GM19438 (cell line): Measurements from ENCODE around the gene CACHD1.

Experiments used
- ATAC-seq: cut with Tn5 transposase; IDR thresholded peaks from one replicate; pipeline ENCODE4 v1.9.1; 2021; ENCODE audit warnings: low read depth; ENCODE audit not compliant: unreplicated experiment

CACHD1 gene

GRCh38 chr1:64472805-64473204 is 2.9 kb downstream of the CACHD1 start:
- no peak for ATAC-seq

GRCh38 chr1:64473367-64473766 is 3.4 kb downstream of the CACHD1 start:
- ATAC-seq: no peak

DNA sequence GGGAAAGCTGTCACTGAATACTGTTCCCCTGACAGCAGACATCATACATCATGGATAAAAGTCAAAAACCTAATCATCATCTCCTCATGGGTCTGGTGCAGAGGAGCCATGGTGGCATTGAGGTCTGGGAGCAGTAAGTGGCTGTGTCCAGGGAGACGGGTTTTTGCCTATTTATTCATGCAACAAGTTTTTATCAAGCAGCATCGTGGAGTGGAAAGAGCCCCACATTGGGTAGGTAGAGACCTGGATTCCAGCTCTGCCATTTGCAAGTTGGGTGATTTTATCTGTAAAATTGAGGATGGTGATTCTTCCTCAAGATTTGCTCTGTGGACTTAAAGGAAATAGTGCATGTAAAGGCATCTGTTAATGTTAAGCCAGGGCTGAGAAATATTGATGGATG is 4.2 kb downstream of the CACHD1 start:
- ATAC-seq: no peak

- no peak for ATAC-seq
These were observed 4.9 kb downstream of the CACHD1 start for GRCh38 chr1:64474665-64475439.

DNA sequence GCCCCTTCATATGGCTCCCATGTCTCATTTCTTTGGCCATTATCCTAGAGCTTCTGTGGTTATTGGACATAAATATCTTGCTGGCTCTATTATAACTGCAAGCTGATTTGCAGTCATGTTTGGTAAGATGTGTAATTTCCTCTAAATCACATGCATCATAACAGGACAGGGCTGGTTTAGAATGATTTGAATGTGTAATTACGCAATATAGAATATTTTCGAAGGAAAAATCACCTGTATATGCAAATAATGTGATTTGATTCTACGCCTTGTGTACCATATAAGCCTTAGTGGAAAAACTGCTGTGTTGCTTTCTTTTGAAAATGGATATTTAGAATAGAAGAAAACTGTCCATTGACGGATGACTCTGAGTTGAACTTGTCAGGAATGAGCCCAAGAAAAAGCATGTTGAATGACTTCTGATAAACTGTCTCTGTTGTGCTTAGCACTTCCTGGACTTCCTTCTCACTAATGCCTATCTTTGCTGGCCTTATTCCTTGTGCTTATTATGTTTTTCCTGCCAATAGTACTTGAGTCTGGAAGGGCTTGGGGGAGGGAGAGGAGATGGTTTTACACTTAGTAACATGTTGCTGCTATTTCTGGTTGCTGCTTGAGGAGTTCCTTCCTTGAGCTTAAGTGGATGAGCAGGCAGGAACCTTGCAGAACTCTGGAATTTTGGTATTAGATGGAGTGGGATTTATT is 6.5 kb downstream of the CACHD1 start:
- no peak for ATAC-seq

- no peak for ATAC-seq
These were observed 8.9 kb downstream of the CACHD1 start for GRCh38 chr1:64478594-64479470.

DNA sequence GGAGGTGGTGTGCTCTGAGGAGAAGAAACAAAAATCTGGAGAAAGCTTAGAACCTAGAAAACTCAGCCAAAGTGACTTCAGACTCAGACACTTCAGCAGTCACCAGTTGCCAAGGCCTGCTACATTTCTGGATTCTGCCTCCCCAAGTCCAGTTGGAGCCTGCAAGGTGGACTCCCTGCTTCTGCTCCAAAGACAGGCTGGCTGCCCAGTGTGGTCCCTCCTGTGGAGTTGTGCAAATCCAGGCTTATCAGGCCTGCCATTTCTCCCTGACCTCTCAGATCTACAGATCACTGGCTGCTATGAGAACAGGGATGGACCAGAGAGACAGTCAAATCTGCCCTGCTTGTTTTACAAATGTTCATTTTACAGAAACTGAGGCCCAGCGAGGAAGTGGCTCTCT is 9.9 kb downstream of the CACHD1 start:
- no peak for ATAC-seq

DNA sequence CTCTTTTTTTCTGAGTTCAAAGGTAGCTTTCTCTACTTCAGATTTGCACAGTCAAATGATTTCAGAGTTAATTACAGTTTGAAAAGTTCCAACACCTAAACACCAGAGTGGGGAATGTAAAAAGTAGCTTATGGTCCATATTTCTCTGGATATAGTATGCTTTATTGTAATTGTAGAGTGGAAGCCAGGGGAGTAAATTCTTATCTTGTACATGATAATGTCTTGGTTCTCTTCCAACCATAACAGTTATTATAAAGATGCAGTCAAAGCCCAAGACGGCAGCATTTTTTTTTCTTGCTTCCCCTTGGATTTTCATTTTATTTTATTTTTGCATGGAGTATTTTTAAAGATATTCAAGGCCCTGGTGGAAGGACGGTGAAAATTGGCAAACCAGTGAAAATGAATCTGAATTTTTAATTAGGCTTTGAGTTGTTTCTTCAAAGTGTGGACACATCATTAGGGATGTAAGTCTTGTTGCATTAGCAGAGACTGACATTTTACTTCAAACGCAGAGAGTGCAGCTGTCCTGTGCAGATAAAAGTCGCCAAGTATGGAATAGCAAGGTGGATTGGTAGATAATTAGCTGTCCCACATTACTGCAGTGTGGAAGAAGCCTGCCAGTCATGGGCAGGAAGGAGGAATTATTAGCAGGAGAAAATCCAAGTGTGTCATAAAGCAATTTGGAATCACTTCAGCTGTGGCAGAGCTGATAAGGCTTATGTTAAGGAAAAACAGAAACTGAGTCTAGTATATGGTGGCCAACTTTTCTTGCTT is 11.3 kb downstream of the CACHD1 start:
- ATAC-seq: no peak

- no peak for ATAC-seq
These were observed 12.2 kb downstream of the CACHD1 start for GRCh38 chr1:64482128-64482527.

GRCh38 chr1:64482720-64483119 is 12.8 kb downstream of the CACHD1 start:
- no peak for ATAC-seq

DNA sequence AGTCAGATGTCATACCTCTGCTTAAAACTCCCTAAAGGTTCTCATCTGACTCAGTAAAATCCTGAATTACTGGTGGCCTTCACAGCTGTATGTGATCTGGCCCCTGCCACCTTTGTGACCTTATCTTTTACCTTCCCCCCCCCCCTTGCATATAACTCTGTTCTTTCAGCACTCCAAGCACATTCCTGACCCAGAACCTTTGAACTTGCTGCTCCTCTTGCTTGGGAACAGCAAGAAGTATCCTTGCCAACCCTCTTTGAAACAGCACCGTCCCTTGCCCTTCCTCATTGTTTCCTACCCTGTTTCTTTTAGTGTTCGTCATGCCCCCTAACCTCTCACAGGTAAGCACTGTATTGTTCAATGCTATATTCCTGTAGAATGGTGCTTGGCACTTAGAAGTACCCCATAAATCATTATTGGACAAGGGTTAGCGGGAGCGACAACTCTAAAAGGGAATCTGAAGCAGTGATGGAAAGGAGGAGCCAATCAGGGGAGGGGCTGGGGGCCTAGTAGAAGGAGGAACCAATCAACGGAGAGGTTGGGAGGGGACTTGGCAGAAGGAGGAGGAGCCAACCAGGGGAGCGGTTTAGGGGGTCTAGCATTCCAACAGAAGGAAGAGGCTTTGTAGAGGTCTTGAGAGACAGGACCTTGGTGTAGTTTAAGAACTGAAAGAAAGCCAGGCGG is 13.9 kb downstream of the CACHD1 start:
- ATAC-seq: no peak

GRCh38 chr1:64484651-64485050 is 14.7 kb downstream of the CACHD1 start:
- ATAC-seq: no peak

GRCh38 chr1:64486193-64486592 is 16.3 kb downstream of the CACHD1 start:
- no peak for ATAC-seq

- no peak for ATAC-seq
These were observed 17.1 kb downstream of the CACHD1 start for GRCh38 chr1:64487061-64487460.

DNA sequence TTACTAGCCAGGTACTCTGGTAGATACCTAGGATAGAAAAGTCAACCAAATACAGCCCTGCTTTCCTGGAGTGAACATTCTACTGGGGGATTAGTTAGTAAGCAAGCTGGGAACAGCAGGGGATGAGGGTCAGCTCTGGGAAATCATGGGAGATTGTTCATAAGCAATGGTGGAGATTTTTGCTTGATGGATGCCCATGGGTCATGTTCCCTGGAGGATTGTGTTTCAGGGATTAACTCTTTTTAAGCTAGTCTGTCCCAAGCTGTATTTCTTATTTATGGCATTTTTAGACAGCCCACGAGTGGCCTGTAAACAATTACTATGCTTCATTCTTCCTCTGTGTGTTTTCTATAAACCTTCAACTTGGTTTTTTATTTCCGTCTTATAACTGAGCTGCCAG is 18.9 kb downstream of the CACHD1 start:
- ATAC-seq: no peak

- ATAC-seq: no peak
These were observed 19.8 kb downstream of the CACHD1 start for GRCh38 chr1:64489707-64490106.

GRCh38 chr1:64490213-64490818 is 20.4 kb downstream of the CACHD1 start:
- ATAC-seq: no peak

GRCh38 chr1:64492424-64492823 is 22.5 kb downstream of the CACHD1 start:
- no peak for ATAC-seq

DNA sequence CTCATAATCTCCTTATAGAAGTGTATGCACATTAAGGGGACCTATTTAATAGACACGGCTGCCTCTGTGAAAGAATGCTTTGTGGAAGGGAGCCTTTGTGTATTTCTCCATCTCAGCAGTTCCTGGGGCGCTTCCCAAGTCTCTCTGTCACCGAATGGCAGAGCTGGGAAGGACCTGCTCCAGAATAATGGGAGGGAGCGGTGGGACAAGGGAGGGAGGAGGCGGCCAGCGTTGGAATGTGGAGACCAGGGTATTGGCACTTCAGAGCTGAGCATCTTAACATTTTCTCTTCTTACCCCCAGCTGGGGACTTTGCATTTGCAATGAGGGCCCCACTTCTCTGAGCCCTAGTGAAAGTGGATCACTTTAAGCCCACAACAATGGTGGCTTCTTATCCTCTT is 23.9 kb downstream of the CACHD1 start:
- ATAC-seq: no peak

- no peak for ATAC-seq
These were observed 24.7 kb downstream of the CACHD1 start for GRCh38 chr1:64494659-64495058.
